H9 (cell line): Measurements from ENCODE around the gene CNTN3. TPM values are rescaled to one million over a fixed set of nuclear protein-coding genes. Genes with fewer than 3 reads are reported as not detected.

Experiments
- DNase-seq: peaks from one replicate; pipeline ENCODE4 v3.0.0-alpha.2; 2017
- H2AFZ ChIP-seq: one replicate; pipeline ENCODE4 v1.6.1; 2013; ENCODE audit warnings: mild to moderate bottlenecking, low read length, control low read depth, moderate library complexity
- H2AK5ac ChIP-seq: 2 replicates; pipeline ENCODE4 v1.6.1; 2013; ENCODE audit warnings: low read length, control low read depth, mixed read lengths; ENCODE audit not compliant: insufficient read length
- H2BK120ac ChIP-seq: one replicate; pipeline ENCODE4 v1.6.1; 2013; ENCODE audit warnings: low read depth, mild to moderate bottlenecking, low read length, control low read depth, inconsistent platforms; ENCODE audit not compliant: poor library complexity, severe bottlenecking
- H2BK12ac ChIP-seq: 2 replicates; pipeline ENCODE4 v1.6.1; 2013; ENCODE audit warnings: low read length, control low read depth, mixed read lengths, low read depth; ENCODE audit not compliant: insufficient read length
- H2BK15ac ChIP-seq: 2 replicates; pipeline ENCODE4 v1.6.1; 2013; ENCODE audit warnings: low read depth, low read length, control low read depth
- H2BK20ac ChIP-seq: one replicate; pipeline ENCODE4 v1.6.1; 2013; ENCODE audit warnings: low read depth, mild to moderate bottlenecking, low read length, control low read depth, inconsistent platforms; ENCODE audit not compliant: poor library complexity, severe bottlenecking
- H2BK5ac ChIP-seq: 2 replicates; pipeline ENCODE4 v1.6.1; 2013; ENCODE audit warnings: low read length, control low read depth, mixed read lengths; ENCODE audit not compliant: insufficient read length
- H3K14ac ChIP-seq: 2 replicates; pipeline ENCODE4 v1.6.1; 2013; ENCODE audit warnings: low read length, control low read depth; ENCODE audit not compliant: insufficient read depth
- H3K18ac ChIP-seq: 2 replicates; pipeline ENCODE4 v1.6.1; 2013; ENCODE audit warnings: low read depth, mild to moderate bottlenecking, mixed read lengths, low read length, control low read depth; ENCODE audit not compliant: insufficient read length
- H3K23ac ChIP-seq: 2 replicates; pipeline ENCODE4 v1.6.1; 2013; ENCODE audit warnings: low read length, control low read depth, mixed read lengths, low read depth; ENCODE audit not compliant: insufficient read length
- H3K23me2 ChIP-seq: 2 replicates; pipeline ENCODE4 v1.6.1; 2013; ENCODE audit warnings: low read depth, mild to moderate bottlenecking, mixed read lengths, low read length, control low read depth; ENCODE audit not compliant: insufficient read length, poor library complexity, severe bottlenecking
- H3K27ac ChIP-seq: 2 replicates; pipeline ENCODE4 v1.5.1; 2013; ENCODE audit warnings: low read length, control low read depth, mixed read lengths, low read depth; ENCODE audit not compliant: insufficient read length
- H3K27me3 ChIP-seq: 2 replicates; pipeline ENCODE4 v1.6.1; 2013; ENCODE audit warnings: low read length, control low read depth, inconsistent platforms; ENCODE audit not compliant: insufficient read depth
- H3K4ac ChIP-seq: 2 replicates; pipeline ENCODE4 v1.6.1; 2013; ENCODE audit warnings: low read depth, mild to moderate bottlenecking, control low read depth, inconsistent platforms, low read length, moderate library complexity
- H3K4me1 ChIP-seq: 2 replicates; pipeline ENCODE4 v1.6.1; 2013; ENCODE audit warnings: low read length, control low read depth, inconsistent platforms; ENCODE audit not compliant: insufficient read depth
- H3K4me2 ChIP-seq: 2 replicates; pipeline ENCODE4 v1.6.1; 2013; ENCODE audit warnings: low read length, control low read depth, mixed read lengths; ENCODE audit not compliant: insufficient read length, insufficient read depth
- H3K56ac ChIP-seq: 2 replicates; pipeline ENCODE4 v1.6.1; 2013; ENCODE audit warnings: low read depth, mild to moderate bottlenecking, mixed read lengths, low read length, control low read depth; ENCODE audit not compliant: insufficient read length
- H3K79me1 ChIP-seq: 2 replicates; pipeline ENCODE4 v1.6.1; 2013; ENCODE audit warnings: low read depth, mild to moderate bottlenecking, moderate library complexity, low read length, control low read depth, inconsistent platforms; ENCODE audit not compliant: insufficient read depth, poor library complexity, severe bottlenecking
- H3K79me2 ChIP-seq: 2 replicates; pipeline ENCODE4 v1.6.1; 2013; ENCODE audit warnings: low read length, control low read depth, inconsistent platforms; ENCODE audit not compliant: insufficient read depth
- H3K9ac ChIP-seq: 2 replicates; pipeline ENCODE4 v1.6.1; 2013; ENCODE audit warnings: low read length, control low read depth, mixed read lengths; ENCODE audit not compliant: insufficient read length; ENCODE audit errors: extremely low read depth
- H3K9me3 ChIP-seq: one replicate; pipeline ENCODE4 v1.6.1; 2013; ENCODE audit warnings: low read depth, low read length, inconsistent platforms; ENCODE audit not compliant: control insufficient read depth
- H3T11ph ChIP-seq: one replicate; pipeline ENCODE4 v1.6.1; 2013; ENCODE audit warnings: mild to moderate bottlenecking, low read length, control low read depth, inconsistent platforms
- H4K20me1 ChIP-seq: one replicate; pipeline ENCODE4 v1.6.1; 2013; ENCODE audit not compliant: control insufficient read depth, insufficient read length, insufficient read depth
- H4K5ac ChIP-seq: 2 replicates; pipeline ENCODE4 v1.6.1; 2013; ENCODE audit warnings: low read depth, mild to moderate bottlenecking, mixed read lengths, low read length, control low read depth; ENCODE audit not compliant: insufficient read length
- H4K8ac ChIP-seq: replicated peaks from 2 replicates; pipeline ENCODE4 v1.6.1; 2013; ENCODE audit warnings: low read length, control low read depth, mixed read lengths, low read depth; ENCODE audit not compliant: insufficient read length
- H4K91ac ChIP-seq: 2 replicates; pipeline ENCODE4 v1.6.1; 2013; ENCODE audit warnings: low read depth, mild to moderate bottlenecking, moderate library complexity, mixed read lengths, low read length, control low read depth; ENCODE audit not compliant: insufficient read length
- H3K27ac Mint-ChIP-seq, 3 experiments: 2 replicates in 2 of 3; 3 replicates in 1 of 3; pipeline ENCODE4 v1.8.0; 2020 to 2021; ENCODE audit warnings: mixed read lengths in 3 of 3, mild to moderate bottlenecking in 1 of 3, moderate library complexity in 1 of 3
- H3K27me3 Mint-ChIP-seq: 2 replicates; pipeline ENCODE4 v1.8.0; 2021; ENCODE audit warnings: low read depth, mild to moderate bottlenecking, moderate library complexity, mixed read lengths
- H3K36me3 Mint-ChIP-seq, 3 experiments: 2 replicates in 2 of 3; 3 replicates in 1 of 3; pipeline ENCODE4 v1.8.0; 2020 to 2021; ENCODE audit warnings: low read depth in 3 of 3, mixed read lengths in 3 of 3; ENCODE audit not compliant: insufficient read depth in 1 of 3
- H3K4me1 Mint-ChIP-seq, 2 experiments: 2 replicates each; pipeline ENCODE4 v1.8.0; 2020; ENCODE audit warnings: mixed read lengths in 2 of 2
- H3K4me3 Mint-ChIP-seq, 2 experiments: 2 replicates in 1 of 2; 3 replicates in 1 of 2; pipeline ENCODE4 v1.8.0; 2020 to 2021; ENCODE audit warnings: mild to moderate bottlenecking in 2 of 2, mixed read lengths in 2 of 2, moderate library complexity in 1 of 2
- H3K9me3 Mint-ChIP-seq, 2 experiments: 2 replicates in 1 of 2; 3 replicates in 1 of 2; pipeline ENCODE4 v1.8.0; 2020; ENCODE audit warnings: mild to moderate bottlenecking in 2 of 2, mixed read lengths in 2 of 2, moderate library complexity in 1 of 2
- WGBS: extraction: QIAGEN DNeasy Blood & Tissue Kit; methylation state at CpG from one replicate; pipeline ENCODE4 v1.1.7; 2013; ENCODE audit warnings: missing lambda C conversion rate, low lambda C conversion rate, mixed read lengths; ENCODE audit not compliant: insufficient read length; ENCODE audit errors: extremely low coverage; 5-methylcytosine and 5-hydroxymethylcytosine counted together
- total RNA-seq: library from RNA; stranded (reverse); gene quantifications from 2 replicates; pipeline ENCODE4 v1.2.1, GENCODE V29; 2021
- TF ChIP-seq, protein P1 (sequence below): fragments of 200-600 bp; sonication (generic); conservative IDR thresholded peaks from 3 replicates; pipeline ENCODE4 v1.8.0; 2021; ENCODE audit warnings: antibody characterized with exemption, mild to moderate bottlenecking

The CNTN3 gene
- total RNA-seq, 1 experiment from 2014 or later = not detected

DNA sequence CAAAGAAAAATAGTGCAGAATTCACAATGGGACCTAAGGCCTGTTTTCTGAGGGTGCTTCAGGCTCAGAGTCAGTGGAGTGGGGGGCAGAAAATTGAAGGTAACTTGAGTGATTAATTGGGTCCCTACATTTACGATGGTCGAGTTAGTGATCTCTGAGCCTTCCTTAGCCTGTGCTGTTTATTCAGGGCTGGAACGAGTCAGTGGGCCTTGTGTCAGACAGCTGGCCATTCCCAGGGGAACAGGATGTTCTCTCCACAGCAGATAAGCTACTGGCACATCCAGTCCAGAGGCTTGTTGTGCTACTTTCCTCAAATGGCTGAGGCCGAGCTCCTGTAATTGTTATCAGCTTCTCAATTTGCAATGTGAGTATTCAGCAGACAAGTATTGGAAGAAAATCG lies 29.2 kb upstream of the CNTN3 start:
- Histone ChIP-seq H3K27me3 (no peaks in the 10 kb centered on the region), H4K20me1 (no peaks in the 10 kb centered on the region), H3K4me2 (no peak overlapping the region), H3K4me1 (no peaks in the 10 kb centered on the region), H2BK20ac (no peak overlapping the region), H3T11ph (no peak overlapping the region), H3K14ac (no peak overlapping the region), H3K79me2 (no peaks in the 10 kb centered on the region), H4K8ac (no peak overlapping the region), H2BK15ac (no peak overlapping the region), H2BK5ac (no peak overlapping the region), H2AK5ac (no peak overlapping the region), H4K91ac (no peak overlapping the region), H3K23ac (no peak overlapping the region), H3K27ac (no peak overlapping the region), H3K18ac (no peak overlapping the region), H3K9ac (no peak overlapping the region), H2BK12ac (no peak overlapping the region), H3K4ac (no peak overlapping the region), H2AFZ (no peak overlapping the region), H3K9me3 (no peaks in the 10 kb centered on the region), H3K79me1 (no peaks in the 10 kb centered on the region), H4K5ac (no peak overlapping the region), H3K23me2 (no peaks in the 10 kb centered on the region), H2BK120ac (no peak overlapping the region), H3K56ac (no peak overlapping the region)
- no peak for DNase-seq
- Mint-ChIP-seq H3K9me3 (no peaks in the 10 kb centered on the region), H3K4me1 (no peaks in the 10 kb centered on the region), H3K27me3 (peaks cover 1% of the 10 kb centered on the region; the same call in 1 of the 2 replicates), H3K36me3 (no peaks in the 10 kb centered on the region; a peak in 1 of 7 replicates), H3K27ac (peak overlapping the region in 1 of 3 experiments; percentile 17; a peak in 2 of 7 replicates), H3K4me3 (no peak overlapping the region)
- TF ChIP-seq, protein P1, sequence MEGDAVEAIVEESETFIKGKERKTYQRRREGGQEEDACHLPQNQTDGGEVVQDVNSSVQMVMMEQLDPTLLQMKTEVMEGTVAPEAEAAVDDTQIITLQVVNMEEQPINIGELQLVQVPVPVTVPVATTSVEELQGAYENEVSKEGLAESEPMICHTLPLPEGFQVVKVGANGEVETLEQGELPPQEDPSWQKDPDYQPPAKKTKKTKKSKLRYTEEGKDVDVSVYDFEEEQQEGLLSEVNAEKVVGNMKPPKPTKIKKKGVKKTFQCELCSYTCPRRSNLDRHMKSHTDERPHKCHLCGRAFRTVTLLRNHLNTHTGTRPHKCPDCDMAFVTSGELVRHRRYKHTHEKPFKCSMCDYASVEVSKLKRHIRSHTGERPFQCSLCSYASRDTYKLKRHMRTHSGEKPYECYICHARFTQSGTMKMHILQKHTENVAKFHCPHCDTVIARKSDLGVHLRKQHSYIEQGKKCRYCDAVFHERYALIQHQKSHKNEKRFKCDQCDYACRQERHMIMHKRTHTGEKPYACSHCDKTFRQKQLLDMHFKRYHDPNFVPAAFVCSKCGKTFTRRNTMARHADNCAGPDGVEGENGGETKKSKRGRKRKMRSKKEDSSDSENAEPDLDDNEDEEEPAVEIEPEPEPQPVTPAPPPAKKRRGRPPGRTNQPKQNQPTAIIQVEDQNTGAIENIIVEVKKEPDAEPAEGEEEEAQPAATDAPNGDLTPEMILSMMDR = no peak
- no CpG with 5 or more reads among the region's 5 CpGs for WGBS
